ENCODE data around the gene BRD7. TPM values are rescaled to one million over a fixed set of nuclear protein-coding genes. Genes with fewer than 3 reads are reported as not detected.

The BRD7 gene
- total and polyA plus RNA-seq, 2 donors (not counting 3 experiments of a cell fraction or from before 2014, with no cell fraction given) = 17.1 to 69.1 TPM

DNA sequence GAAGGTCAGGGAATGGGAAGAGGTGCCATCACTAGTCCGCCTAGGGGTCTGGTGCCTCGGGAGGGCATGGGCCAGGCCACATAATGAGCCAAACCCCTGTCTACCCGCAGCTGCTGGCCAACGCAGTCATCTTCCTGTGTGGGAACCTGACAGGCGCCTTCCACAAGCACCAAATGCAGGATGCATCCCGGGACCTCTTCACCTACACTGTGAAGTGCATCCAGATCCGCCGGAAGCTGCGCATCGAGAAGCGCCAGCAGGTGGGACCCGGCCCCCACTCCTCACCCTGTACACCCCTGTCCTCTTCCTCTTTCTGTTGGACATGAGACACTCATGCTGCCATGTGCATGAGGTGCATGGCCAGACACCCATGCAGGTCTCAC lies 76.2 kb downstream of the BRD7 start:
- TF ChIP-seq, protein P1, sequence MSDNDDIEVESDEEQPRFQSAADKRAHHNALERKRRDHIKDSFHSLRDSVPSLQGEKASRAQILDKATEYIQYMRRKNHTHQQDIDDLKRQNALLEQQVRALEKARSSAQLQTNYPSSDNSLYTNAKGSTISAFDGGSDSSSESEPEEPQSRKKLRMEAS (IDR thresholded peaks at IDR 0.05; ENCODE audit: insufficient read depth, insufficient read length) = no peak
- TF ChIP-seq, protein P2, sequence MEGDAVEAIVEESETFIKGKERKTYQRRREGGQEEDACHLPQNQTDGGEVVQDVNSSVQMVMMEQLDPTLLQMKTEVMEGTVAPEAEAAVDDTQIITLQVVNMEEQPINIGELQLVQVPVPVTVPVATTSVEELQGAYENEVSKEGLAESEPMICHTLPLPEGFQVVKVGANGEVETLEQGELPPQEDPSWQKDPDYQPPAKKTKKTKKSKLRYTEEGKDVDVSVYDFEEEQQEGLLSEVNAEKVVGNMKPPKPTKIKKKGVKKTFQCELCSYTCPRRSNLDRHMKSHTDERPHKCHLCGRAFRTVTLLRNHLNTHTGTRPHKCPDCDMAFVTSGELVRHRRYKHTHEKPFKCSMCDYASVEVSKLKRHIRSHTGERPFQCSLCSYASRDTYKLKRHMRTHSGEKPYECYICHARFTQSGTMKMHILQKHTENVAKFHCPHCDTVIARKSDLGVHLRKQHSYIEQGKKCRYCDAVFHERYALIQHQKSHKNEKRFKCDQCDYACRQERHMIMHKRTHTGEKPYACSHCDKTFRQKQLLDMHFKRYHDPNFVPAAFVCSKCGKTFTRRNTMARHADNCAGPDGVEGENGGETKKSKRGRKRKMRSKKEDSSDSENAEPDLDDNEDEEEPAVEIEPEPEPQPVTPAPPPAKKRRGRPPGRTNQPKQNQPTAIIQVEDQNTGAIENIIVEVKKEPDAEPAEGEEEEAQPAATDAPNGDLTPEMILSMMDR (IDR thresholded peaks at IDR 0.05; ENCODE audit: extremely low read depth in 1 of 2, insufficient read depth in 1 of 2, low read depth in 1 of 2, low read length in 2 of 2) = no peak
- TF ChIP-seq GATA2 (IDR thresholded peaks at IDR 0.05; ENCODE audit: insufficient read depth, insufficient read length, low read depth, low read length) = no peak
- TF ChIP-seq MYC (IDR thresholded peaks at IDR 0.05; ENCODE audit: low read depth, low read length) = no peak
- no peak for TF ChIP-seq POLR2AphosphoS5 (IDR thresholded peaks at IDR 0.05; ENCODE audit: insufficient read depth, low read depth, low read length)
- ChIA-PET CTCF (no interaction called here), POLR2A (no interaction called here)
- Histone ChIP-seq H4K20me1 (replicated peaks; ENCODE audit: control insufficient read depth, extremely low read depth, insufficient read depth, low read length) (no peaks in the 10 kb centered on the region), H3K27ac (ENCODE audit: insufficient read depth, low read depth, low read length) (no peak overlapping the region), H2AFZ (ENCODE audit: low read depth, low read length) (no peak overlapping the region), H3K27me3 (ENCODE audit: control insufficient read depth in 2 of 2, insufficient read depth in 2 of 2, low read length in 2 of 2) (no peaks in the 10 kb centered on the region), H3K9me3 (replicated peaks; ENCODE audit: control insufficient read depth, insufficient read depth, low read length) (no peaks in the 10 kb centered on the region), H3K79me2 (ENCODE audit: control insufficient read depth, insufficient read depth, low read length) (no peaks in the 10 kb centered on the region), H3K4me2 (ENCODE audit: insufficient read depth, low read length) (no peak overlapping the region), H3K9ac (replicated peaks; ENCODE audit: extremely low read depth, insufficient read depth, low read length) (no peak overlapping the region), H3K4me3 (replicated peaks in 1 of 3; ENCODE audit: insufficient read depth in 1 of 3, low read depth in 1 of 3, low read length in 3 of 3) (no peak overlapping the region), H3K36me3 (ENCODE audit: control insufficient read depth in 2 of 2, extremely low read depth in 1 of 2, insufficient read depth in 2 of 2, low read length in 2 of 2) (no peaks in the 10 kb centered on the region), H3K9me1 (replicated peaks; ENCODE audit: control insufficient read depth, extremely low read depth, insufficient read depth, low read length) (no peaks in the 10 kb centered on the region), H3K4me1 (ENCODE audit: control insufficient read depth, extremely low read depth, insufficient read depth, low read length) (no peaks in the 10 kb centered on the region)
- no TSS peak for BruUV-seq (replicated peaks)
- no peak for DNase-seq (ENCODE audit: low read depth, low spot score)
- no peak for FAIRE-seq
- dilution Hi-C loops (cut with MboI; ENCODE audit: extremely low pct_ligation_motif_present, low sequenced_read_pairs) (no loop called here), intact Hi-C loops (cut with micrococcal nuclease) (no loop called here)
